ENCODE results near the gene GPS1.

The GPS1 gene

GRCh38 chr17:82092094-82092586 lies 40.4 kb downstream of the GPS1 start:
- peaks cover 16% of the 10 kb centered on the region for H3K4me1 ChIP-seq (ENCODE audit: control insufficient read depth, insufficient read depth, low read length)
- no peaks in the 10 kb centered on the region for H3K9me3 ChIP-seq (ENCODE audit: control insufficient read depth, low read length)
- H3K27me3 ChIP-seq (ENCODE audit: control insufficient read depth, insufficient read depth, low read length), result no peaks in the 10 kb centered on the region
- no peak overlapping the region for H3K9ac ChIP-seq (ENCODE audit: low read length)
- H3K4me3 ChIP-seq (ENCODE audit: low read length), result no peak overlapping the region
- peaks cover 37% of the 10 kb centered on the region for H3K36me3 ChIP-seq (ENCODE audit: control insufficient read depth, insufficient read depth, low read length)

GRCh38 chr17:82092628-82092994 lies 40.9 kb downstream of the GPS1 start:
- Histone ChIP-seq H3K4me3 (ENCODE audit: low read length) (no peak overlapping the region), H3K36me3 (ENCODE audit: control insufficient read depth, insufficient read depth, low read length) (peaks cover 33% of the 10 kb centered on the region), H3K9me3 (ENCODE audit: control insufficient read depth, low read length) (no peaks in the 10 kb centered on the region), H3K27me3 (ENCODE audit: control insufficient read depth, insufficient read depth, low read length) (no peaks in the 10 kb centered on the region), H3K4me1 (ENCODE audit: control insufficient read depth, insufficient read depth, low read length) (peaks cover 17% of the 10 kb centered on the region), H3K9ac (ENCODE audit: low read length) (no peak overlapping the region)

- H3K36me3 ChIP-seq (ENCODE audit: control insufficient read depth, insufficient read depth, low read length), result peaks cover 28% of the 10 kb centered on the region
These were observed 41.5 kb downstream of the GPS1 start for GRCh38 chr17:82092995-82093751.

GRCh38 chr17:82094931-82095776 lies 43.5 kb downstream of the GPS1 start:
- Histone ChIP-seq H3K4me1 (ENCODE audit: control insufficient read depth, insufficient read depth, low read length) (peaks cover 31% of the 10 kb centered on the region), H3K36me3 (ENCODE audit: control insufficient read depth, insufficient read depth, low read length) (peaks cover 14% of the 10 kb centered on the region), H3K4me3 (ENCODE audit: low read length) (no peak overlapping the region), H3K9me3 (ENCODE audit: control insufficient read depth, low read length) (no peaks in the 10 kb centered on the region), H3K9ac (ENCODE audit: low read length) (peak overlapping the region; percentile 8), H3K27me3 (ENCODE audit: control insufficient read depth, insufficient read depth, low read length) (no peaks in the 10 kb centered on the region)

More at GRCh38 chr17:82092995-82093751, 41.5 kb downstream of the GPS1 start:
- Histone ChIP-seq H3K9ac (ENCODE audit: low read length) (no peak overlapping the region), H3K27me3 (ENCODE audit: control insufficient read depth, insufficient read depth, low read length) (no peaks in the 10 kb centered on the region), H3K4me1 (ENCODE audit: control insufficient read depth, insufficient read depth, low read length) (peaks cover 17% of the 10 kb centered on the region), H3K4me3 (ENCODE audit: low read length) (no peak overlapping the region), H3K9me3 (ENCODE audit: control insufficient read depth, low read length) (no peaks in the 10 kb centered on the region)

GRCh38 chr17:82095777-82096708 lies 44.3 kb downstream of the GPS1 start:
- peaks cover 6% of the 10 kb centered on the region for H3K36me3 ChIP-seq (ENCODE audit: control insufficient read depth, insufficient read depth, low read length)
- no peaks in the 10 kb centered on the region for H3K27me3 ChIP-seq (ENCODE audit: control insufficient read depth, insufficient read depth, low read length)
- H3K4me3 ChIP-seq (ENCODE audit: low read length), result no peak overlapping the region
- peaks cover 38% of the 10 kb centered on the region for H3K4me1 ChIP-seq (ENCODE audit: control insufficient read depth, insufficient read depth, low read length)
- H3K9ac ChIP-seq (ENCODE audit: low read length), result peak overlapping the region; percentile 74
- H3K9me3 ChIP-seq (ENCODE audit: control insufficient read depth, low read length), result no peaks in the 10 kb centered on the region

- Histone ChIP-seq H3K9ac (ENCODE audit: low read length) (peak overlapping the region; percentile 74), H3K27me3 (ENCODE audit: control insufficient read depth, insufficient read depth, low read length) (no peaks in the 10 kb centered on the region), H3K9me3 (ENCODE audit: control insufficient read depth, low read length) (no peaks in the 10 kb centered on the region), H3K4me3 (ENCODE audit: low read length) (peak overlapping the region; percentile 18), H3K4me1 (ENCODE audit: control insufficient read depth, insufficient read depth, low read length) (peaks cover 45% of the 10 kb centered on the region), H3K36me3 (ENCODE audit: control insufficient read depth, insufficient read depth, low read length) (peaks cover 5% of the 10 kb centered on the region)
These were observed 45.0 kb downstream of the GPS1 start for GRCh38 chr17:82096709-82097183.

GRCh38 chr17:82097184-82097918 lies 45.7 kb downstream of the GPS1 start:
- Histone ChIP-seq H3K4me3 (ENCODE audit: low read length) (peak overlapping the region; percentile 18), H3K27me3 (ENCODE audit: control insufficient read depth, insufficient read depth, low read length) (no peaks in the 10 kb centered on the region), H3K36me3 (ENCODE audit: control insufficient read depth, insufficient read depth, low read length) (peaks cover 5% of the 10 kb centered on the region), H3K9ac (ENCODE audit: low read length) (peak overlapping the region; percentile 74), H3K4me1 (ENCODE audit: control insufficient read depth, insufficient read depth, low read length) (peaks cover 47% of the 10 kb centered on the region), H3K9me3 (ENCODE audit: control insufficient read depth, low read length) (no peaks in the 10 kb centered on the region)

GRCh38 chr17:82097919-82098168 lies 46.1 kb downstream of the GPS1 start:
- Histone ChIP-seq H3K4me3 (ENCODE audit: low read length) (peak overlapping the region; percentile 18), H3K27me3 (ENCODE audit: control insufficient read depth, insufficient read depth, low read length) (no peaks in the 10 kb centered on the region), H3K9me3 (ENCODE audit: control insufficient read depth, low read length) (no peaks in the 10 kb centered on the region), H3K4me1 (ENCODE audit: control insufficient read depth, insufficient read depth, low read length) (peaks cover 47% of the 10 kb centered on the region), H3K36me3 (ENCODE audit: control insufficient read depth, insufficient read depth, low read length) (peaks cover 5% of the 10 kb centered on the region), H3K9ac (ENCODE audit: low read length) (peak overlapping the region; percentile 74)

GRCh38 chr17:82098169-82098938 lies 46.7 kb downstream of the GPS1 start, which contains the start of gene FASN:
TSS of gene FASN (minus strand) at chr17:82098236. CDS start at chr17:82096445, 1,791 bp downstream.
- Histone ChIP-seq H3K4me1 (ENCODE audit: control insufficient read depth, insufficient read depth, low read length) (peaks cover 50% of the 10 kb centered on the region), H3K4me3 (ENCODE audit: low read length) (peak within 1 kb of the TSS; percentile 18), H3K9ac (ENCODE audit: low read length) (peak within 1 kb of the TSS; percentile 74), H3K9me3 (ENCODE audit: control insufficient read depth, low read length) (no peaks in the 10 kb centered on the region), H3K36me3 (ENCODE audit: control insufficient read depth, insufficient read depth, low read length) (peaks cover under 1% of the 10 kb centered on the region), H3K27me3 (ENCODE audit: control insufficient read depth, insufficient read depth, low read length) (no peaks in the 10 kb centered on the region)

GRCh38 chr17:82098939-82099763 lies 47.5 kb downstream of the GPS1 start:
- no peaks in the 10 kb centered on the region for H3K9me3 ChIP-seq (ENCODE audit: control insufficient read depth, low read length)
- H3K36me3 ChIP-seq (ENCODE audit: control insufficient read depth, insufficient read depth, low read length), result no peaks in the 10 kb centered on the region
- H3K9ac ChIP-seq (ENCODE audit: low read length), result peak overlapping the region; percentile 70
- H3K4me3 ChIP-seq (ENCODE audit: low read length), result peak overlapping the region; percentile 14
- no peaks in the 10 kb centered on the region for H3K27me3 ChIP-seq (ENCODE audit: control insufficient read depth, insufficient read depth, low read length)
- H3K4me1 ChIP-seq (ENCODE audit: control insufficient read depth, insufficient read depth, low read length), result peaks cover 58% of the 10 kb centered on the region
